ENCODE data around the gene MED23.

DNA sequence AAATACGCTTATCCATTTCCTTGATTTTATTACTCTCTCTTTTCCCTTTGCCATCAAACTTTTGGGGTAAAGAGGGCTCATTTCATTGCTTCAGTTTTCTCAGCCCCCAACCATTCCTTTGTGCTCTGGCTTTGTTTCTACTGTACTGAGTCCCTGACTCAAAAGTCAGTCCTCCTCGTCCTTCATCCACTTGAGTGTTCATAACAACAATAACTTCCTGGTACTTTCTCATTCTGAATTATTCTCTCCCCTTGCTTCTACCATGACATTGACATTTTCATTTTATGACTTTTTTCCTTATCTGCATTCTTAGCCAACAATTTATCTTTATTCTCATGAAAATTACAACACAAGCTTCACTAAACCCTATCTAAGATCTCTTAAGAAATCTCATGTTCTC, 10.0 kb upstream of the MED23 start:
- TF ChIP-seq CTCF (IDR thresholded peaks at IDR 0.05) (no peak), MXI1 (IDR thresholded peaks at IDR 0.05; ENCODE audit: low read depth, low read length) (no peak), FOXJ3 (CRISPR knock-in tag; IDR thresholded peaks at IDR 0.05) (no peak), EP300 (IDR thresholded peaks at IDR 0.05; ENCODE audit: borderline replicate concordance in 1 of 2, low read depth in 1 of 2, low read length in 1 of 2) (no peak), RCOR1 (IDR thresholded peaks at IDR 0.05; ENCODE audit: low read length) (no peak), RFX5 (IDR thresholded peaks at IDR 0.05; ENCODE audit: low read length) (no peak), YY1 (IDR thresholded peaks at IDR 0.05; ENCODE audit: low read depth) (no peak), TAF1 (IDR thresholded peaks at IDR 0.05; ENCODE audit: borderline replicate concordance, low read depth, low read length) (no peak), POLR2AphosphoS5 (IDR thresholded peaks at IDR 0.05; ENCODE audit: low read depth, low read length) (no peak), TEAD4 (IDR thresholded peaks at IDR 0.05; ENCODE audit: borderline replicate concordance, insufficient read depth) (no peak)

Measured in SK-N-SH (cell line).